ENCODE data around the gene GDPGP1. TPM values are rescaled to one million over a fixed set of nuclear protein-coding genes. Genes with fewer than 3 reads are reported as not detected.

GDPGP1 gene
- total RNA-seq, 1 experiment from 2014 or later = 15.4 TPM

DNA sequence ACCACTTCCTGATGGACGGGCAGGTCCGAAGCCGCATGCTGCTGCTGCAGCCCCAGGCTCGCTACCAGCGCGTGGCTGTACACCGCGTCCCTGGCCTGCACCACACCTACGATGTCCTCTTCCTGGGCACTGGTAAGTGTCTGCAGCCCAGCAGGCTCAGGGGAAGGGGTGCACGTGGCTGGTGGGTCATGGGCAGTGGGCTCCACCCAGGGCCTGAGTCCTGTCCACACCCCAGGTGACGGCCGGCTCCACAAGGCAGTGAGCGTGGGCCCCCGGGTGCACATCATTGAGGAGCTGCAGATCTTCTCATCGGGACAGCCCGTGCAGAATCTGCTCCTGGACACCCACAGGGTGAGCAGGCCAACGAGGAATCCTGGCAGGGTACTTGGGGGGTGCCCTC lies 9.0 kb upstream of the GDPGP1 start:
- CTCF ChIA-PET = no interaction called here
- intact Hi-C loops (cut with micrococcal nuclease) = no loop called here
- no peak overlapping the region for H2AFZ ChIP-seq (ENCODE audit: low read depth, low read length, poor library complexity, severe bottlenecking)
- H3K4me2 ChIP-seq (ENCODE audit: low read length) = no peak overlapping the region
- H3K9me3 ChIP-seq (ENCODE audit: control insufficient read depth in 1 of 2, insufficient read depth in 1 of 2, low read depth in 1 of 2, low read length in 2 of 2) = no peaks in the 10 kb centered on the region
- peaks cover 48% of the 10 kb centered on the region in 2 experiments for H3K36me3 ChIP-seq (ENCODE audit: control insufficient read depth in 1 of 2, insufficient read depth in 2 of 2, low read length in 2 of 2)
- no peak overlapping the region for H3K4me3 ChIP-seq (replicated peaks in 1 of 2; ENCODE audit: low read depth in 1 of 2, low read length in 2 of 2)
- RAD21 ChIA-PET (ENCODE audit: low non-redundant PET in 1 of 2, low total read pairs in 2 of 2, uncharacterized antibody in 2 of 2, unreplicated experiment in 2 of 2) = no interaction called here
- ATAC-seq (no peak), DNase-seq (ENCODE audit: low read depth, low spot score) (no peak)
- BruUV-seq (replicated peaks) = no TSS peak
- no peaks in the 10 kb centered on the region for H3K9me2 ChIP-seq (ENCODE audit: insufficient read depth)
- TF ChIP-seq FOSL1 (IDR thresholded peaks at IDR 0.05; ENCODE audit: low read depth) (no peak), EZH2 (IDR thresholded peaks at IDR 0.05) (no peak), ZNF274 (IDR thresholded peaks at IDR 0.05; ENCODE audit: low read depth, low read length) (no peak), EZH2phosphoT487 (IDR thresholded peaks at IDR 0.05; ENCODE audit: borderline replicate concordance) (no peak), CBX3 (IDR thresholded peaks at IDR 0.05; ENCODE audit: low read depth) (no peak), SRF (IDR thresholded peaks at IDR 0.05; ENCODE audit: low read depth) (no peak), JUND (IDR thresholded peaks at IDR 0.05) (no peak), ZFX (IDR thresholded peaks at IDR 0.05) (no peak), CEBPB (IDR thresholded peaks at IDR 0.05; ENCODE audit: low read depth) (no peak), SIN3A (IDR thresholded peaks at IDR 0.05; ENCODE audit: low read depth) (no peak), TCF7L2 (IDR thresholded peaks at IDR 0.05; ENCODE audit: borderline replicate concordance, extremely low read depth, insufficient read depth, insufficient read length) (no peak), POLR2AphosphoS5 (IDR thresholded peaks at IDR 0.05; ENCODE audit: low read depth, low read length) (no peak)
- TF ChIP-seq, protein P1, sequence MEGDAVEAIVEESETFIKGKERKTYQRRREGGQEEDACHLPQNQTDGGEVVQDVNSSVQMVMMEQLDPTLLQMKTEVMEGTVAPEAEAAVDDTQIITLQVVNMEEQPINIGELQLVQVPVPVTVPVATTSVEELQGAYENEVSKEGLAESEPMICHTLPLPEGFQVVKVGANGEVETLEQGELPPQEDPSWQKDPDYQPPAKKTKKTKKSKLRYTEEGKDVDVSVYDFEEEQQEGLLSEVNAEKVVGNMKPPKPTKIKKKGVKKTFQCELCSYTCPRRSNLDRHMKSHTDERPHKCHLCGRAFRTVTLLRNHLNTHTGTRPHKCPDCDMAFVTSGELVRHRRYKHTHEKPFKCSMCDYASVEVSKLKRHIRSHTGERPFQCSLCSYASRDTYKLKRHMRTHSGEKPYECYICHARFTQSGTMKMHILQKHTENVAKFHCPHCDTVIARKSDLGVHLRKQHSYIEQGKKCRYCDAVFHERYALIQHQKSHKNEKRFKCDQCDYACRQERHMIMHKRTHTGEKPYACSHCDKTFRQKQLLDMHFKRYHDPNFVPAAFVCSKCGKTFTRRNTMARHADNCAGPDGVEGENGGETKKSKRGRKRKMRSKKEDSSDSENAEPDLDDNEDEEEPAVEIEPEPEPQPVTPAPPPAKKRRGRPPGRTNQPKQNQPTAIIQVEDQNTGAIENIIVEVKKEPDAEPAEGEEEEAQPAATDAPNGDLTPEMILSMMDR (IDR thresholded peaks at IDR 0.05 in 2 of 3, conservative IDR thresholded peaks at IDR 0.05 in 1 of 3; ENCODE audit: borderline replicate concordance in 1 of 3, insufficient read depth in 1 of 3, low read depth in 2 of 3, low read length in 2 of 3) = no peak
- TF ChIP-seq, protein P2, sequence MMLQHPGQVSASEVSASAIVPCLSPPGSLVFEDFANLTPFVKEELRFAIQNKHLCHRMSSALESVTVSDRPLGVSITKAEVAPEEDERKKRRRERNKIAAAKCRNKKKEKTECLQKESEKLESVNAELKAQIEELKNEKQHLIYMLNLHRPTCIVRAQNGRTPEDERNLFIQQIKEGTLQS (IDR thresholded peaks at IDR 0.05) = no peak
- TF ChIP-seq, protein P3, sequence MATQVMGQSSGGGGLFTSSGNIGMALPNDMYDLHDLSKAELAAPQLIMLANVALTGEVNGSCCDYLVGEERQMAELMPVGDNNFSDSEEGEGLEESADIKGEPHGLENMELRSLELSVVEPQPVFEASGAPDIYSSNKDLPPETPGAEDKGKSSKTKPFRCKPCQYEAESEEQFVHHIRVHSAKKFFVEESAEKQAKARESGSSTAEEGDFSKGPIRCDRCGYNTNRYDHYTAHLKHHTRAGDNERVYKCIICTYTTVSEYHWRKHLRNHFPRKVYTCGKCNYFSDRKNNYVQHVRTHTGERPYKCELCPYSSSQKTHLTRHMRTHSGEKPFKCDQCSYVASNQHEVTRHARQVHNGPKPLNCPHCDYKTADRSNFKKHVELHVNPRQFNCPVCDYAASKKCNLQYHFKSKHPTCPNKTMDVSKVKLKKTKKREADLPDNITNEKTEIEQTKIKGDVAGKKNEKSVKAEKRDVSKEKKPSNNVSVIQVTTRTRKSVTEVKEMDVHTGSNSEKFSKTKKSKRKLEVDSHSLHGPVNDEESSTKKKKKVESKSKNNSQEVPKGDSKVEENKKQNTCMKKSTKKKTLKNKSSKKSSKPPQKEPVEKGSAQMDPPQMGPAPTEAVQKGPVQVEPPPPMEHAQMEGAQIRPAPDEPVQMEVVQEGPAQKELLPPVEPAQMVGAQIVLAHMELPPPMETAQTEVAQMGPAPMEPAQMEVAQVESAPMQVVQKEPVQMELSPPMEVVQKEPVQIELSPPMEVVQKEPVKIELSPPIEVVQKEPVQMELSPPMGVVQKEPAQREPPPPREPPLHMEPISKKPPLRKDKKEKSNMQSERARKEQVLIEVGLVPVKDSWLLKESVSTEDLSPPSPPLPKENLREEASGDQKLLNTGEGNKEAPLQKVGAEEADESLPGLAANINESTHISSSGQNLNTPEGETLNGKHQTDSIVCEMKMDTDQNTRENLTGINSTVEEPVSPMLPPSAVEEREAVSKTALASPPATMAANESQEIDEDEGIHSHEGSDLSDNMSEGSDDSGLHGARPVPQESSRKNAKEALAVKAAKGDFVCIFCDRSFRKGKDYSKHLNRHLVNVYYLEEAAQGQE (IDR thresholded peaks at IDR 0.05; ENCODE audit: low read depth) = no peak
- no peaks in the 10 kb centered on the region for H3K27me3 ChIP-seq (ENCODE audit: insufficient read depth, low read length)
- no peak overlapping the region; the same call in 1 of the 2 replicates for H3K27ac ChIP-seq (ENCODE audit: low read depth, low read length)
- POLR2A ChIA-PET = no interaction called here
- no peak overlapping the region for H3K9ac ChIP-seq (ENCODE audit: low read length)
- no peaks in the 10 kb centered on the region for H4K20me1 ChIP-seq (ENCODE audit: insufficient read depth)
- peaks cover 0 to 6% of the 10 kb centered on the region in 2 experiments; a peak in 2 of 4 replicates for H3K4me1 ChIP-seq (ENCODE audit: control insufficient read depth in 1 of 2, insufficient read depth in 2 of 2, low read length in 2 of 2)
- H3K79me2 ChIP-seq (ENCODE audit: insufficient read depth, low read length) = 0 out of 2 replicates have a peak, but pooled peaks cover 2% of the 10 kb centered on the region

Measured in HCT116 (cell line).